ENCODE results near the gene OGFOD3. TPM values are rescaled to one million over a fixed set of nuclear protein-coding genes. Genes with fewer than 3 reads are reported as not detected.

OGFOD3 gene
- total and polyA plus RNA-seq, 2 donors (not counting 1 experiment from before 2014, with no cell fraction given) = 22.6 to 30.5 TPM

DNA sequence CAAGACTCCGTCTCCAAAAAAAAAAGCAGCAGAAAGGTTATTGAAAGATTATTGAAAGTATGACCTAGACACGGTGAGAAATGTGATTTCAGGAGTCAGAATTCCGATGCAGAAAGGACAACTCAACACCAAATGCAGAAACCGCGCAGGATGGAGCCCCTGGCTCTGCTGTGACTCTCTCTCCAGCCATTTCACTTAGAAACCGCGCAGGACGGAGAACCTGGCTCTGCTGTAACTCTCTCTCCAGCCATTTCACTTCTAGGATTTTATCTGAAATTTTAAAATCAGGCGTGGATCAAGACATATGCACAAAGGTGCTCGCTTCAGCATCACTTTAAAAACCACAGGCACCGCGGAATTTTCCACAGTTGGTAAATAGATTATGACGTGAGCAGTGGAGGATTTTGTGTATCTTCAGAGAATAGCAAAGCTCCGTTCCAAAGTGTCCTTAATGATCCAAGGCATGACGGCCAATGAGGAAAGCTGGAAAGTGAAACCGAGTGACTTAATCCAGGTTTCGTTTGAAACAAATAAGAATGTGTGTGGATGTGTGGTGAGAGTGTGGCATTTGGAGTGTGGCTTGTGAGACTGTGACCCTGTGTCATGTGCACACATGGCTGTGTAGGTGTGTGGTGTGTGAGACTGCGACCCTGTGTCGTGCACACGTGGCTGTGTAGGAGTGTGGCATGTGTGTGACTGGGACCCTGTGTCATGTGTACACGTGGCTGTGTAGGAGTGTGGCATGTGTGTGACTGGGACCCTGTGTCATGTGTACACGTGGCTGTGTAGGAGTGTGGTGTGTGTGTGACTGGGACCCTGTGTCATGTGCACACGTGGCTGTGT lies 37.3 kb downstream of the OGFOD3 start:
- Histone ChIP-seq H3K9ac (ENCODE audit: low read length) (no peak overlapping the region), H3K4me3 (ENCODE audit: control extremely low read depth in 1 of 5, extremely low read depth in 1 of 5, insufficient read depth in 1 of 5, low read depth in 2 of 5, low read length in 4 of 5) (no peak overlapping the region), H3K36me3 (replicated peaks in 1 of 2; ENCODE audit: control extremely low read depth in 1 of 2, control insufficient read depth in 1 of 2, extremely low read depth in 1 of 2, insufficient read depth in 2 of 2, low read length in 1 of 2) (no peaks in the 10 kb centered on the region), H3K9me3 (ENCODE audit: control extremely low read depth in 1 of 3, control insufficient read depth in 2 of 3, insufficient read depth in 1 of 3, low read length in 2 of 3) (no peaks in the 10 kb centered on the region), H3K4me1 (ENCODE audit: control insufficient read depth in 2 of 2, insufficient read depth in 2 of 2, low read length in 2 of 2) (no peaks in the 10 kb centered on the region), H4K20me1 (ENCODE audit: control insufficient read depth, insufficient read depth, low read length, poor library complexity, severe bottlenecking) (no peaks in the 10 kb centered on the region), H3K27ac (ENCODE audit: low read length in 2 of 2) (no peak overlapping the region), H3K79me2 (ENCODE audit: control insufficient read depth, insufficient read depth, low read length) (no peaks in the 10 kb centered on the region), H2AFZ (ENCODE audit: insufficient read depth, low read depth, low read length, poor library complexity, severe bottlenecking) (no peak overlapping the region), H3K27me3 (replicated peaks in 1 of 4; ENCODE audit: control extremely low read depth in 1 of 4, control insufficient read depth in 3 of 4, insufficient read depth in 4 of 4, low read length in 3 of 4) (peaks cover 0 to 44% (median 4%) of the 10 kb centered on the region in 4 experiments), H3K4me2 (replicated peaks; ENCODE audit: low read depth, low read length, poor library complexity, severe bottlenecking) (no peak overlapping the region)
- no peak for TF ChIP-seq EZH2 (IDR thresholded peaks at IDR 0.05; ENCODE audit: borderline replicate concordance, insufficient read depth, low read depth, low read length, poor library complexity, severe bottlenecking)
- TF ChIP-seq, protein P1, sequence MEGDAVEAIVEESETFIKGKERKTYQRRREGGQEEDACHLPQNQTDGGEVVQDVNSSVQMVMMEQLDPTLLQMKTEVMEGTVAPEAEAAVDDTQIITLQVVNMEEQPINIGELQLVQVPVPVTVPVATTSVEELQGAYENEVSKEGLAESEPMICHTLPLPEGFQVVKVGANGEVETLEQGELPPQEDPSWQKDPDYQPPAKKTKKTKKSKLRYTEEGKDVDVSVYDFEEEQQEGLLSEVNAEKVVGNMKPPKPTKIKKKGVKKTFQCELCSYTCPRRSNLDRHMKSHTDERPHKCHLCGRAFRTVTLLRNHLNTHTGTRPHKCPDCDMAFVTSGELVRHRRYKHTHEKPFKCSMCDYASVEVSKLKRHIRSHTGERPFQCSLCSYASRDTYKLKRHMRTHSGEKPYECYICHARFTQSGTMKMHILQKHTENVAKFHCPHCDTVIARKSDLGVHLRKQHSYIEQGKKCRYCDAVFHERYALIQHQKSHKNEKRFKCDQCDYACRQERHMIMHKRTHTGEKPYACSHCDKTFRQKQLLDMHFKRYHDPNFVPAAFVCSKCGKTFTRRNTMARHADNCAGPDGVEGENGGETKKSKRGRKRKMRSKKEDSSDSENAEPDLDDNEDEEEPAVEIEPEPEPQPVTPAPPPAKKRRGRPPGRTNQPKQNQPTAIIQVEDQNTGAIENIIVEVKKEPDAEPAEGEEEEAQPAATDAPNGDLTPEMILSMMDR (IDR thresholded peaks at IDR 0.05) = no peak
- 74% methylated on average over 16 of the region's 23 CpGs for WGBS (ENCODE audit: insufficient coverage)
- no peak overlapping the region for H3K27ac Mint-ChIP-seq
- ChIA-PET POLR2A (no interaction called here), CTCF (no interaction called here)
- no peak overlapping the region for H3K4me3 Mint-ChIP-seq
- ATAC-seq (ENCODE audit: low read depth) = no peak
- DNase-seq = no peak
- no peaks in the 10 kb centered on the region for H3K9me3 Mint-ChIP-seq (ENCODE audit: insufficient read depth)
- H3K4me1 Mint-ChIP-seq = peaks cover 2% of the 10 kb centered on the region
- intact Hi-C loops (cut with micrococcal nuclease) = no loop called here
- peaks cover 18% of the 10 kb centered on the region for H3K27me3 Mint-ChIP-seq

DNA sequence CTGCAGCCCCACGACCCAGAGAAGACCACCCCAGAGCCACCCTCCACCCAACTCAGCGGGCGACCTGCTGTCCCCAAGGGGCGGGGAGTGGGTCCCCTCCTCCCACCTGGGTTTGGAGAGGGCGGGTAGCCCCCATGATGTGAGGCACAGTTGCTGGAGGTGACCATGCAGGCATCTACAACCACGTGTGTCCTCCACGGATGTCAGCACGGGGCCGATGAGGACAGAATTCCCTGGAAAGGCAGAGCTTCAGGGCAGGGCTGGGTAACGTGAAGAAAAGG lies 39.7 kb downstream of the OGFOD3 start:
- H3K9me3 Mint-ChIP-seq (ENCODE audit: insufficient read depth) = no peaks in the 10 kb centered on the region
- no peak overlapping the region for H3K27ac ChIP-seq (ENCODE audit: low read length in 2 of 2)
- H3K9me3 ChIP-seq (ENCODE audit: control extremely low read depth in 1 of 3, control insufficient read depth in 2 of 3, insufficient read depth in 1 of 3, low read length in 2 of 3) = peaks cover 0 to 5% (median 0%) of the 10 kb centered on the region in 3 donors
- TF ChIP-seq, protein P1 (IDR thresholded peaks at IDR 0.05) = no peak
- TF ChIP-seq EZH2 (IDR thresholded peaks at IDR 0.05; ENCODE audit: borderline replicate concordance, insufficient read depth, low read depth, low read length, poor library complexity, severe bottlenecking) = no peak
- ATAC-seq (ENCODE audit: low read depth) = no peak
- H3K79me2 ChIP-seq (ENCODE audit: control insufficient read depth, insufficient read depth, low read length) = no peaks in the 10 kb centered on the region
- intact Hi-C loops (cut with micrococcal nuclease) = no loop called here
- H3K27me3 Mint-ChIP-seq = peaks cover 18% of the 10 kb centered on the region
- H3K36me3 ChIP-seq (replicated peaks in 1 of 2; ENCODE audit: control extremely low read depth in 1 of 2, control insufficient read depth in 1 of 2, extremely low read depth in 1 of 2, insufficient read depth in 2 of 2, low read length in 1 of 2) = no peaks in the 10 kb centered on the region
- no peak overlapping the region for H3K9ac ChIP-seq (ENCODE audit: low read length)
- H3K27ac Mint-ChIP-seq = no peak overlapping the region
- no peak overlapping the region for H2AFZ ChIP-seq (ENCODE audit: insufficient read depth, low read depth, low read length, poor library complexity, severe bottlenecking)
- H3K4me1 ChIP-seq (ENCODE audit: control insufficient read depth in 2 of 2, insufficient read depth in 2 of 2, low read length in 2 of 2) = no peaks in the 10 kb centered on the region
- no peak overlapping the region for H3K4me3 Mint-ChIP-seq
- ChIA-PET CTCF (interaction anchor here (0.7 kb wide), 1 partner anchor 9 kb away, joined by 5 read pairs; no protein-coding TSS in a partner anchor), POLR2A (no interaction called here)
- no peak for DNase-seq
- H3K4me2 ChIP-seq (replicated peaks; ENCODE audit: low read depth, low read length, poor library complexity, severe bottlenecking) = no peak overlapping the region
- WGBS (ENCODE audit: insufficient coverage) = 84% methylated on average over 8 of the region's 10 CpGs
- H4K20me1 ChIP-seq (ENCODE audit: control insufficient read depth, insufficient read depth, low read length, poor library complexity, severe bottlenecking) = no peaks in the 10 kb centered on the region
- peaks cover 2% of the 10 kb centered on the region for H3K4me1 Mint-ChIP-seq
- peaks cover 0 to 38% (median 4%) of the 10 kb centered on the region in 4 experiments for H3K27me3 ChIP-seq (replicated peaks in 1 of 4; ENCODE audit: control extremely low read depth in 1 of 4, control insufficient read depth in 3 of 4, insufficient read depth in 4 of 4, low read length in 3 of 4)
- no peak overlapping the region for H3K4me3 ChIP-seq (ENCODE audit: control extremely low read depth in 1 of 5, extremely low read depth in 1 of 5, insufficient read depth in 1 of 5, low read depth in 2 of 5, low read length in 4 of 5)
